Adrenal gland (tissue), 5 donors: ENCODE results near the gene MIOX.

Experiments
- POLR2A ChIP-seq, 2 donors: fragments of 450-650 bp; IDR thresholded peaks; one replicate each; pipeline ENCODE4 v1.6.1; 2017; ENCODE audit warnings: antibody characterized with exemption in 2 of 2, mild to moderate bottlenecking in 2 of 2, moderate library complexity in 1 of 2
- TF ChIP-seq, protein P1 (sequence below), 6 experiments: fragments of 450-650 bp in 4 of 6; fragments of 200-600 bp in 2 of 6; sonication (generic) in 1 of 6; IDR thresholded peaks; 1 replicate in 5 of 6; 2 replicates in 1 of 6; pipeline versions ENCODE4 v1.5.1 to v1.8.0; 2016 to 2021; ENCODE audit warnings: antibody characterized with exemption in 6 of 6, mild to moderate bottlenecking in 2 of 6, moderate library complexity in 1 of 6
- donor health status: DM: no; HTN: no; CAD: no.

DNA sequence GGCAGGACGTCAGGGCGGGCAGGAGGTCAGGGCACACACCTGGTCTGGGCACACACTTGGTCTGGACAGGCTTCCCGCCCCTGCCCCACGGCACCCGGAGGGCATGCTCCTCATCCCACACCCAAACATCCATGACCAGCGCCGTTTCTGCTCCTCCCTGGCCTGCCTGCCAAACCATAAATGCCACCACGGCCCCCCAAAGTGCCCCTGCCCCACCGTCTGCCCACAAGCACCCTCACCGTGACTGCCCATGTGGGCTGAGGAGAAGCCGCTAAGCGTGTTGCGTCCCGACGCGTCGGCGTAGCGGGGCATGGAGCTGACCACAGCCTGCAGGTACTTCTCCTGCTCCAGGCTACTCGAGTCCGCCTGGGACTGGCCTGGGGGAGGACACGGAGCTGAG lies 27.6 kb upstream of the MIOX start:
- TF ChIP-seq, protein P1, sequence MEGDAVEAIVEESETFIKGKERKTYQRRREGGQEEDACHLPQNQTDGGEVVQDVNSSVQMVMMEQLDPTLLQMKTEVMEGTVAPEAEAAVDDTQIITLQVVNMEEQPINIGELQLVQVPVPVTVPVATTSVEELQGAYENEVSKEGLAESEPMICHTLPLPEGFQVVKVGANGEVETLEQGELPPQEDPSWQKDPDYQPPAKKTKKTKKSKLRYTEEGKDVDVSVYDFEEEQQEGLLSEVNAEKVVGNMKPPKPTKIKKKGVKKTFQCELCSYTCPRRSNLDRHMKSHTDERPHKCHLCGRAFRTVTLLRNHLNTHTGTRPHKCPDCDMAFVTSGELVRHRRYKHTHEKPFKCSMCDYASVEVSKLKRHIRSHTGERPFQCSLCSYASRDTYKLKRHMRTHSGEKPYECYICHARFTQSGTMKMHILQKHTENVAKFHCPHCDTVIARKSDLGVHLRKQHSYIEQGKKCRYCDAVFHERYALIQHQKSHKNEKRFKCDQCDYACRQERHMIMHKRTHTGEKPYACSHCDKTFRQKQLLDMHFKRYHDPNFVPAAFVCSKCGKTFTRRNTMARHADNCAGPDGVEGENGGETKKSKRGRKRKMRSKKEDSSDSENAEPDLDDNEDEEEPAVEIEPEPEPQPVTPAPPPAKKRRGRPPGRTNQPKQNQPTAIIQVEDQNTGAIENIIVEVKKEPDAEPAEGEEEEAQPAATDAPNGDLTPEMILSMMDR (IDR thresholded peaks at IDR 0.05), result no peak
- TF ChIP-seq POLR2A (IDR thresholded peaks at IDR 0.05), result no peak
